ENCODE data around the gene PLXNA4.

DNA sequence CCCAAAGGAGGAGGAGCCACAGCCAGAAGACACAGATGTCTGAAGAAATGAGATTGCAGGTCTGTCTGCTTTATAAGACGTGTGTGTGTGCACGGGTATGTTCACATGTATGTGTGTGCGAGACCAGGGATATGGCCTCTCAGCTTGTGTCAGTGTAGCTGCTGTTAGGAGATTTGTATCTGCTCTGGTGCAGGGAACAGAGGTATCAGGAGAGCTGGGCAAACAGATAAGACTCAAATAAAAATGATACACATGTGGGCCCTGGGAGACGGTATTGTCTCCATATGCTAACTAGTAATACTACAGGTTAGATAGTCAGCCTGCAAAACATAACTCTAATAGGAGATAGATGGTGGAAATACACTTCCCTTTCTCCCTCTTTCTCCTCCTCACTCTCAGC is 161.0 kb downstream of the PLXNA4 start:
- no peak for TF ChIP-seq POLR2A (IDR thresholded peaks at IDR 0.05)
- TF ChIP-seq POLR2AphosphoS5 (IDR thresholded peaks at IDR 0.05), result no peak
